ENCODE measurements around the gene PPTC7. TPM values are rescaled to one million over a fixed set of nuclear protein-coding genes. Genes with fewer than 3 reads are reported as not detected.

The PPTC7 gene, protein sequence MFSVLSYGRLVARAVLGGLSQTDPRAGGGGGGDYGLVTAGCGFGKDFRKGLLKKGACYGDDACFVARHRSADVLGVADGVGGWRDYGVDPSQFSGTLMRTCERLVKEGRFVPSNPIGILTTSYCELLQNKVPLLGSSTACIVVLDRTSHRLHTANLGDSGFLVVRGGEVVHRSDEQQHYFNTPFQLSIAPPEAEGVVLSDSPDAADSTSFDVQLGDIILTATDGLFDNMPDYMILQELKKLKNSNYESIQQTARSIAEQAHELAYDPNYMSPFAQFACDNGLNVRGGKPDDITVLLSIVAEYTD
- total RNA-seq, result 10 to 100 TPM; 31.5 to 31.8 TPM

DNA sequence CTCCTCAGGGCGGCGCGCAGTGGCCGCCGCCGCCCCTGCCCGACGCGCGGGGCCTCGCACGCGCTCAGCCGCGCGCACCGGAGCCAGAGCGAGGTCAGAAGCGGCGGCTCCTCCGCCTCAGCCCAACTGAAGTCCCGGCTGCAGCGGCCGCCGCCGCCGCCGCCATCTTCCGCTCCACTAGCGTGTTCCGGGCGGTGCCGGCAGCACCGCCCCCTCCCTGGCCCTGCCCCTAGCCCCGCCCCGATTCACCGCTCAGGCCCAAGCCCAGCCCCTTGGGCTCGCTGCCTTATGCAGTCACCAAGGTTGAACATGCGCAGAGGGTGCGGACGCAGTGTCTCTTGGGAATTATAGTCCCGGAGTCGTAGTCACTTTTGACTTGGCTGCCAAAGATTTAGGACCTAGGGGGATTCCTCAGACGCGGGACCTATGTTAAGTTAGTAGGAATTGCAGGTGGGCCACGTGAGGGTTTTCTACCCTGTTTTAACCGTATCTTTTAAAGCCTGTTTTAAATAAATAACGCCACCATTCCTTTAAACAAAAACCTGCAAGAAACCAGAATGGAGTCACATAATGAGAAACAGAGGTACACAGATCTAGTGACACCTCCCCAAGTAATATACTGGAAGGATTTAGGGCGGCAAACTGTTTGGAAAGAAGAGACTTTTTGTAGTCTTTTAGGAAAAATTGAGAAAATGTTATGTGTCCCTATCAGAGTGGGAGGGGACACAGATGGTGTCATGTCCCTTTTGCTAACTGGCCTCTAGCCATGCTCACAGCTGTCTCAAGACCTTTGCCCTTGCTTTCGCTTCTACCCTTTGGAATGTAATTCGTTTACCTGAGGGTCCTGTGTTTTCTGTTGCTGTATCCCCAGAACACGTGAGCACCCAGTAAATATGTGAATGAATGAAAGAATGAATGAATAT is at the start of gene PPTC7:
Gene PPTC7, minus strand, starts transcription at position 182 of the 923 bp plus-strand sequence. CDS start 287 bp downstream, outside the sequence.
- H3K27ac Mint-ChIP-seq, result peak within 1 kb of the TSS; percentile 88
- H3K36me3 Mint-ChIP-seq (ENCODE audit: low read depth), result peaks cover 25% of the 10 kb centered on the region
- H3K4me1 Mint-ChIP-seq, result peaks cover 64% of the 10 kb centered on the region
- H3K4me3 Mint-ChIP-seq, result peak within 1 kb of the TSS; percentile 88
- H3K27me3 Mint-ChIP-seq, result no peaks in the 10 kb centered on the region
- POLR2A ChIA-PET, result interaction anchor here (2.8 to 3.4 kb wide), 2 partner anchors 21 to 133 kb away, joined by 13 to 14 read pairs; partner anchors contain the start of gene ARPC3
- peak; percentile 97 for DNase-seq
- H3K9me3 Mint-ChIP-seq, result no peaks in the 10 kb centered on the region
- CTCF ChIA-PET, result interaction anchor here (1.7 to 3.6 kb wide), 3 partner anchors 18 to 114 kb away, joined by 4 to 27 read pairs (median 13); partner anchors contain the start of genes FAM216A and GPN3

DNA sequence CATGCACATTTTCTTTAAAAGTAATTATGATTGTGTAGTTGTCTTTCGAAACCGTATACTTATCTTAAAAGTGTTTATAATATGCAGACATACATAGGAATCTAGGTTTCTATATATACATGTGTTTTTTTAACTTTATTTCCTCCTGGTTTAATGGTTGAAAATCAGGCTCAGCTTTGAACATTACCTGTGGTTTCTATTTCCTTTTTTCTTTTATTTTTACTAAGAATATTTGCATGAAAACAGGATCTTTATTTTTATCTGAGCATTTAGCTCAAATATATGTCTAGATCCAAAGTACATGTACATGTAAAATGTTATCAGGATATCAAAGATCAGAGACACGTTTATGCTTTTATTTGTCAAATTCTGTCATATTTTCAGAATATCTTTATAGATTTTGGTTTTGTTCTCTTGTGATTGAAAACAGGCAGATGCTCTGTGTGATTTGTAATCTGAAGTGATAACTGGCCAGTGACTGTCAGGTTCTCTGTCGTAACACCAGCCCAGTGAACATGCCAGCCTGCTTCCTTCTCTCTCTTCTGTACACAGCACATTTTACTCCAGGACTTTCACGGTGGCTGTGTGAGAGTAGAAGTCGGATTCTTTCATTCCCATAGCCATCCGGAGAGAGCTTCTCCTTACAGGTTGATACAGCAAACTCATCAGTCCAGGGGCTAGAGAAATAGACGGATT is 44.5 kb upstream of the PPTC7 start:
- H3K4me3 Mint-ChIP-seq, result no peak overlapping the region
- no peak overlapping the region for H3K27ac Mint-ChIP-seq
- no peaks in the 10 kb centered on the region for H3K27me3 Mint-ChIP-seq
- H3K36me3 Mint-ChIP-seq (ENCODE audit: low read depth), result no peaks in the 10 kb centered on the region
- H3K9me3 Mint-ChIP-seq, result no peaks in the 10 kb centered on the region
- DNase-seq, result no peak
- CTCF ChIA-PET, result interaction anchor here (0.7 to 1.5 kb wide), 2 partner anchors 26 to 113 kb away, joined by 3 to 5 read pairs; no protein-coding TSS in a partner anchor
- POLR2A ChIA-PET, result interaction anchor here (1.4 kb wide), 1 partner anchor 13 kb away, joined by 3 read pairs; the partner anchor contains the start of gene TCTN1
- H3K4me1 Mint-ChIP-seq, result peaks cover 6% of the 10 kb centered on the region

DNA sequence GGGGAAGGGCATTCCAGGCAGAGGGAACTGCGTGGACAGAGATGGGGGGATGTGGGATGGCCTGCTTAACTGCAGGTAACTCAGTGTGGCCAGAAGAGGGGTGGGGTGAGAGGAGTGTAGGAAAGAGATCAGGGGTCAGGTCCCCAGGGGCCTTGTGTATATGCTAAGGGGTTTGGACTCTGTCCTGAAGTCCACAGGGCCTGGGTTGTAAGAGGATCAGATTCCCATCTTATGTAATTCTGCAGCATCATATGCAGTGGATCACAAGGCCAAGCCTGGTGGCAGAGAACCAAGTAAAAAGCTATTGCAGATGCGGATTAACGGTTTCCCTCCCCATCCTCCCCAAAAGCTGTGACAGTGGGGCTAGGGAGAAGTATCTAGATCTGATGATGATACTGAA is 39.5 kb upstream of the PPTC7 start:
- H3K36me3 Mint-ChIP-seq (ENCODE audit: low read depth), result no peaks in the 10 kb centered on the region
- ChIA-PET POLR2A (no interaction called here), CTCF (interaction anchor here (1.8 kb wide), 1 partner anchor 205 kb away, joined by 3 read pairs; no protein-coding TSS in a partner anchor)
- H3K4me1 Mint-ChIP-seq, result peaks cover 6% of the 10 kb centered on the region
- H3K4me3 Mint-ChIP-seq, result no peak overlapping the region
- H3K27ac Mint-ChIP-seq, result no peak overlapping the region
- H3K9me3 Mint-ChIP-seq, result no peaks in the 10 kb centered on the region
- H3K27me3 Mint-ChIP-seq, result no peaks in the 10 kb centered on the region
- no peak for DNase-seq

DNA sequence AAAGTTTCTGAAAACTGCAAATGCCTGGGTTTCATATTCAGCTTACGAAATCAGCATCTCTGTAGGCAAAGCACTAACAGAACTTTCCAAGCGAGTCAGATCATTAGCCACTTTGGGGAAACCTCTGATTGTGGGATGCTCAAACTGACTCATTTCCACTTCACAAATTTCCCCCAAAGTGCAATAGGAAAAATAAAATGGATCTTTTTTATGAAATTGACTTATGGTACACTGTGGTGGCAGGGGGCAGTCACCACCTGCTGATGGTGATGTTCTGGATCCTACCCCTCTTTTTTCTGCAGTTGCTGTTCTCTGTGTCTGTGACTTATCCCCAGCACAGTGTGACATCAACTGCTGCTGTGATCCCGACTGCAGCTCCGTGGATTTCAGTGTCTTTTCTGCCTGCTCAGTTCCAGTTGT is 36.4 kb upstream of the PPTC7 start:
- ChIA-PET POLR2A (interaction anchor here (1.0 kb wide), 1 partner anchor 169 kb away, joined by 3 read pairs; the partner anchor contains the start of gene ARPC3), CTCF (interaction anchor here (0.7 to 1.3 kb wide), 3 partner anchors 78 to 268 kb away, joined by 3 to 5 read pairs (median 3); partner anchors contain the start of gene FAM216A)
- no peak overlapping the region for H3K27ac Mint-ChIP-seq

DNA sequence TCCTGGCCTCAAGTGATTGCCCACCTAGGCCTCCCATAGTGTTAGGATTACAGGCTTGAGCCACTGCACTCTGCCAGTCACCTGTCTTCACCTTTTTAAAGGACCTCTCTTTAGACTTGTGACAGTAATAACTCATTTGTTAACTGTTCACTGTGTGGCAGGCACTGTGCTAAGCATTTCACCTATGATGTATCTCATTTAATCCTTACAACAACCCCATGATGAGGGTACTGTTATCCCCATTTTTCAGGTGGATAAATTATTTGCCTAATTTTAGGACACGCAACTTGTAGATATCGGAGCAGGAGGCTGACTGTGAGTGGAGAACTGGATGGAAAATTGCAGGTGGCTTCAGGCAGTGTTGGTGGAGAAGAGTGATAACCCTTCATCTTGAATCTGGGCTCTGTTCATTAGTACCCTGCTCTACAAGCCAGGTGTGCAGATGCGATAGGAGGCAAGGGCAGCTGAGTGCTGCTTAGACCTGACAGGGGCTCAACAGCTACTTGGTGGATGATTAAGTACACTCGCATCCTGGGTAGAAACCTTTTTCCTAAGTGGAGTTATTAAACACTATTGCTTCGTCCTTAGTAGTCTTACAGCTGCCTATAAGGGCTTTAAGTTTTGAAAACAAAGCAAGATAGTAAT is 33.5 kb upstream of the PPTC7 start:
- Mint-ChIP-seq H3K27ac (no peak overlapping the region), H3K9me3 (no peaks in the 10 kb centered on the region), H3K4me1 (peaks cover 18% of the 10 kb centered on the region), H3K27me3 (no peaks in the 10 kb centered on the region), H3K36me3 (ENCODE audit: low read depth) (no peaks in the 10 kb centered on the region), H3K4me3 (no peak overlapping the region)
- no peak for DNase-seq
- ChIA-PET CTCF (interaction anchor here (1.1 to 3.5 kb wide), 4 partner anchors 15 to 148 kb away, joined by 3 to 33 read pairs (median 4); partner anchors contain the start of genes FAM216A and GPN3), POLR2A (interaction anchor here (0.7 to 1.5 kb wide), 3 partner anchors 41 to 148 kb away, joined by 3 to 5 read pairs (median 3); partner anchors contain the start of genes FAM216A and GPN3)

More for the DNA sequence above, 36.4 kb upstream of the PPTC7 start:
- H3K9me3 Mint-ChIP-seq, result no peaks in the 10 kb centered on the region
- DNase-seq, result peak; percentile 23
- H3K4me1 Mint-ChIP-seq, result peaks cover 9% of the 10 kb centered on the region
- no peaks in the 10 kb centered on the region for H3K27me3 Mint-ChIP-seq
- H3K36me3 Mint-ChIP-seq (ENCODE audit: low read depth), result no peaks in the 10 kb centered on the region
- no peak overlapping the region for H3K4me3 Mint-ChIP-seq

DNA sequence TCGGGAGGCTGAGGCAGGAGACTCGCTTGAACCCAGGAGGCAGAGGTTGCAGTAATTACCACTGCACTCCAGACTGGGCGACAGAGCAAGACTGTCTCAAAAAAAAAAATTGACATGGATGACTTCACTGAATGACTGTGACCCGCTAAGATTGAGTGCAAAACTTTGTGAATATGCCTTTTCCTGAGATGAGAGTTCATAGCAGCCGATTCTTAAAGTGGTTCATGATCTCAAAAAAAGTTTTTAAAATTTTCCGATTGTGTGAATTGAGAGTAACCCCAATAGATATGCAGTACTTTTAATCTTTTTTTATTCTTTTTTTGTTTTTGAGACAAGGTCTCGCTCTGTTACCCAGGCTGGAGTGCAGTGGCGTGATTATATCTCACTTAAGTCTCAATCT is 32.1 kb upstream of the PPTC7 start:
- Mint-ChIP-seq H3K36me3 (ENCODE audit: low read depth) (no peaks in the 10 kb centered on the region), H3K4me3 (no peak overlapping the region), H3K27me3 (no peaks in the 10 kb centered on the region), H3K4me1 (peaks cover 18% of the 10 kb centered on the region), H3K9me3 (no peaks in the 10 kb centered on the region), H3K27ac (no peak overlapping the region)
- CTCF ChIA-PET, result interaction anchor here (1.2 to 3.5 kb wide), 7 partner anchors 10 to 273 kb away, joined by 4 to 33 read pairs (median 7); partner anchors contain the start of genes FAM216A and GPN3
- DNase-seq, result no peak
- POLR2A ChIA-PET, result interaction anchor here (1.3 to 2.4 kb wide), 4 partner anchors 12 to 147 kb away, joined by 3 to 20 read pairs (median 4); partner anchors contain the start of genes FAM216A, GPN3, RAD9B and VPS29

DNA sequence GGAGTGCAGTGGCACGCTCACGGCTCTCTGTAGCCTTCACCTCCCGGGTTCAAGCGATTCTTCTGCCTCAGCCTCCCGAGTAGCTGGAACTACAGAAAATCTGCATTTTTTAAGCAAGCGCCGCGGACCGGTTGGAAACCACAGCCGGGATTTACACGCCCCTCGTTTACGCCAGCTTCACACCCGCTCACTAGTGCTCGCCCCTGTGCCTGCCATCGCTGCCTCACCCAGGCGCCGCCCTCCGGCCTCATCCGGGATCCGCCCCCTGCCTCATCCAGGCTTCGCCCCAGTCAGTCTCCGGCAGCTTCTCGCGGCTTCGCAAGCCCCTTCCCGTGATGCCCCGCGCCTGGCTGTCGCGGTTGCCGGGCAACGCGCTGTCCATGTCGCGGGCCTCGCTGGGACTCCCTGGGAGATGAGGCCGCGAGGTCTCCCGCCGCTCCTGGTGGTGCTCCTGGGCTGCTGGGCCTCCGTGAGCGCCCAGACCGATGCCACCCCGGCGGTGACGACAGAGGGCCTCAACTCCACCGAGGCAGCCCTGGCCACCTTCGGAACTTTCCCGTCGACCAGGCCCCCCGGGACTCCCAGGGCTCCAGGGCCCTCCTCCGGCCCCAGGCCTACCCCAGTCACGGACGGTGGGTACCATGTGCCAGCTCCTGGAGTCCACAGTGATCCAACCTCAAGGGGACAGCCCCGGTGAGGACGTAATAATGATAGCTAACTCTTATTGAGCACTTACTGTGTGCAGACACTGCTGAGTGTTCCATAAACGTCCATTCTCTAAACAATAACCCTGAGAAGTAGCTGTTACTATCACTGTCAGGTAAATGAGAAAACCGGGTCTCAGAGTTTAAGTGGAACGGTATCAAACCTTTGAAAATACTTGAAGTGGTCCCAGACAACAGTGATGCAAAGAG is 30.9 kb upstream of the PPTC7 start, which contains the start of gene TCTN1:
Gene TCTN1, plus strand, starts transcription at position 359 of the 914 bp plus-strand sequence. Its CDS starts 54 bp downstream, at position 413.
- POLR2A ChIA-PET, result interaction anchor here (0.8 to 2.4 kb wide), 14 partner anchors 8 to 164 kb away, joined by 3 to 20 read pairs (median 4); partner anchors contain the start of genes ARPC3, FAM216A, GPN3 and HVCN1
- peak; percentile 98 for DNase-seq
- no peaks in the 10 kb centered on the region for H3K36me3 Mint-ChIP-seq (ENCODE audit: low read depth)
- H3K27me3 Mint-ChIP-seq, result no peaks in the 10 kb centered on the region
- H3K9me3 Mint-ChIP-seq, result no peaks in the 10 kb centered on the region
- H3K4me1 Mint-ChIP-seq, result peaks cover 14% of the 10 kb centered on the region
- H3K4me3 Mint-ChIP-seq, result peak within 1 kb of the TSS; percentile 81
- H3K27ac Mint-ChIP-seq, result peak within 1 kb of the TSS; percentile 79
- CTCF ChIA-PET, result interaction anchor here (0.6 to 3.5 kb wide), 16 partner anchors 9 to 274 kb away, joined by 3 to 33 read pairs (median 4); partner anchors contain the start of genes ARPC3, FAM216A and GPN3

DNA sequence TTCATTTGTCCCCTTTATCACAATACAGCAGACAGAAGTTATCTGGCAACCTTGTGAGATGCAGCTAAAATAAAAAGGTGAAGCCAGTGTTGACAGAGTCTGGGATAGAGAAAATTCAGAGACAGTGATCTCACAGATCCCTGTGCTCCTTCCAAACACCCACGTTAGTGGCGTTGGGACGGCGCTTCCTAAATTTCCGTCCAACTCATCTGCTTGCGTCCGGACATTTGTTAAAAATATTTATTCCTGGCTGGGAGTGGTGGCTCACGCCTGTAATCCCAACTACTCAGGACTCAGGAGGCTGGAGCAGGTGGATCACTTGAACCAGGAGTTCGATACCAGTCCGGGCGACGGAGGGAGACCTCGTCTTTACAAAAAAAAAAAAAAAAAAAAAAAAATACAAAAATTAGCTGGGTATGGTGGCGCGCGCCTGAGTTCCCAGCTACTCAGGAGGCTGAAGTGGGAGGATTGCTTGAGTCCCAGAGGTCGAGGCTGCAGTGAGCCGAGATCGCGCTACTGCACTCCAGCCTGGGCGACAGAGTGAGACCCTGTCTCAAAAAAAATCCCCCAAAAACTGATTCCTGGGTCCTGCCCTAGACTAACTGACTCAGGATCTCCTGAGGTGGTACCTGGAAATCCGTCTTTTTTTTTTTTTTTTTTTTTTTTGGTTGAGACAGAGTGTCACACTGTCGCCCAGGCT is 30.1 kb upstream of the PPTC7 start:
- no peak for DNase-seq
- CTCF ChIA-PET, result interaction anchor here (0.7 to 3.5 kb wide), 11 partner anchors 8 to 275 kb away, joined by 3 to 33 read pairs (median 4); partner anchors contain the start of genes ARPC3, FAM216A and GPN3
- H3K4me3 Mint-ChIP-seq, result peak overlapping the region; percentile 81
- peaks cover 14% of the 10 kb centered on the region for H3K4me1 Mint-ChIP-seq
- no peaks in the 10 kb centered on the region for H3K9me3 Mint-ChIP-seq
- H3K27ac Mint-ChIP-seq, result peak overlapping the region; percentile 79
- no peaks in the 10 kb centered on the region for H3K27me3 Mint-ChIP-seq
- no peaks in the 10 kb centered on the region for H3K36me3 Mint-ChIP-seq (ENCODE audit: low read depth)
- POLR2A ChIA-PET, result interaction anchor here (0.8 to 2.4 kb wide), 12 partner anchors 7 to 163 kb away, joined by 3 to 20 read pairs (median 6); partner anchors contain the start of genes ARPC3, FAM216A, GPN3 and HVCN1

DNA sequence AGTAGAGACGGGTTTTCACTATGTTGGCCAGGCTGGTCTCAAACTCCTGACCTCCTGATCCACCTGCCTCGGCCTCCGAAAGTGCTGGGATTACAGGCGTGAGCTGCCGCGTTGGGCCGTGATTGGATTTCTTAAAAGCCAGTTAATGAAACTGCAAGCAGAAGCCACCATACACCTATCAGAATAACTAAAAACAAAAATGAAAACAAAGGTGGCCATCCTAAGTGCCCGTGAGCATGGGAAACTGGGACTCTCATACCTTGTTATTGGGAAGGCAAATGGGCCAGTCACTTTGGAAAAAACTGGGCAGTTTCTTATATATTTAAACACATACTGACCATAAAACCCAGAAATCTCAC is 23.1 kb upstream of the PPTC7 start:
- CTCF ChIA-PET, result interaction anchor here (0.6 to 2.6 kb wide), 13 partner anchors 8 to 156 kb away, joined by 3 to 14 read pairs (median 5); partner anchors contain the start of genes ARPC3, FAM216A, GPN3 and TCTN1
- Mint-ChIP-seq H3K9me3 (no peaks in the 10 kb centered on the region), H3K27ac (peak overlapping the region; percentile 67), H3K27me3 (no peaks in the 10 kb centered on the region), H3K36me3 (ENCODE audit: low read depth) (no peaks in the 10 kb centered on the region), H3K4me3 (peak overlapping the region; percentile 77), H3K4me1 (peaks cover 14% of the 10 kb centered on the region)
- POLR2A ChIA-PET, result interaction anchor here (1.0 to 1.4 kb wide), 5 partner anchors 7 to 138 kb away, joined by 4 to 6 read pairs (median 5); partner anchors contain the start of genes FAM216A, GPN3 and TCTN1
- no peak for DNase-seq
